ENCODE measurements around the gene KIF3C. TPM values are rescaled to one million over a fixed set of nuclear protein-coding genes. Genes with fewer than 3 reads are reported as not detected.

KIF3C gene
- total RNA-seq, 6 donors from 2014 or later: 2.4 to 15.7 (median 4.4) TPM

- Histone ChIP-seq H3K9me3 (no peaks in the 10 kb centered on the region), H3K4me3 (no peak overlapping the region), H3K4me1 (no peaks in the 10 kb centered on the region), H3K27me3 (no peaks in the 10 kb centered on the region), H3K36me3 (no peaks in the 10 kb centered on the region), H3K27ac (no peak overlapping the region)
- ATAC-seq (ENCODE audit: low FRiP score in 2 of 2): no peak
- TF ChIP-seq, protein P1, sequence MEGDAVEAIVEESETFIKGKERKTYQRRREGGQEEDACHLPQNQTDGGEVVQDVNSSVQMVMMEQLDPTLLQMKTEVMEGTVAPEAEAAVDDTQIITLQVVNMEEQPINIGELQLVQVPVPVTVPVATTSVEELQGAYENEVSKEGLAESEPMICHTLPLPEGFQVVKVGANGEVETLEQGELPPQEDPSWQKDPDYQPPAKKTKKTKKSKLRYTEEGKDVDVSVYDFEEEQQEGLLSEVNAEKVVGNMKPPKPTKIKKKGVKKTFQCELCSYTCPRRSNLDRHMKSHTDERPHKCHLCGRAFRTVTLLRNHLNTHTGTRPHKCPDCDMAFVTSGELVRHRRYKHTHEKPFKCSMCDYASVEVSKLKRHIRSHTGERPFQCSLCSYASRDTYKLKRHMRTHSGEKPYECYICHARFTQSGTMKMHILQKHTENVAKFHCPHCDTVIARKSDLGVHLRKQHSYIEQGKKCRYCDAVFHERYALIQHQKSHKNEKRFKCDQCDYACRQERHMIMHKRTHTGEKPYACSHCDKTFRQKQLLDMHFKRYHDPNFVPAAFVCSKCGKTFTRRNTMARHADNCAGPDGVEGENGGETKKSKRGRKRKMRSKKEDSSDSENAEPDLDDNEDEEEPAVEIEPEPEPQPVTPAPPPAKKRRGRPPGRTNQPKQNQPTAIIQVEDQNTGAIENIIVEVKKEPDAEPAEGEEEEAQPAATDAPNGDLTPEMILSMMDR (IDR thresholded peaks at IDR 0.05): no peak
- no peak for TF ChIP-seq EP300 (IDR thresholded peaks at IDR 0.05)
- no peak for TF ChIP-seq POLR2AphosphoS5 (IDR thresholded peaks at IDR 0.05)
- TF ChIP-seq POLR2A (IDR thresholded peaks at IDR 0.05): no peak
- DNase-seq: peak in 1 of 2 donors; percentile 56
- WGBS, 2 donors: 90 to 93% methylated on average over 13 to 20 of the region's 21 CpGs
Measured at GRCh38 chr2:25954199-25954752, 28.0 kb downstream of the KIF3C start.

- no peaks in the 10 kb centered on the region for H3K36me3 ChIP-seq
- WGBS, 2 donors: 29 to 31% methylated on average over 10 to 11 of the region's 11 CpGs
- H3K27me3 ChIP-seq: no peaks in the 10 kb centered on the region
- peak; percentile 76 to 86 for DNase-seq
- no peaks in the 10 kb centered on the region for H3K4me1 ChIP-seq
- TF ChIP-seq, protein P1 (IDR thresholded peaks at IDR 0.05): peak; percentile 86 to 91 (median 90)
- TF ChIP-seq POLR2A (IDR thresholded peaks at IDR 0.05): no peak
- no peak overlapping the region for H3K27ac ChIP-seq
- H3K9me3 ChIP-seq: no peaks in the 10 kb centered on the region
- no peak overlapping the region for H3K4me3 ChIP-seq
- ATAC-seq (ENCODE audit: low FRiP score in 2 of 2): peak; percentile 92 to 95
Measured at GRCh38 chr2:25951071-25951547, 31.2 kb downstream of the KIF3C start.

- TF ChIP-seq, protein P1 (IDR thresholded peaks at IDR 0.05): no peak
- TF ChIP-seq EP300 (IDR thresholded peaks at IDR 0.05) (no peak), POLR2A (IDR thresholded peaks at IDR 0.05) (no peak), POLR2AphosphoS5 (IDR thresholded peaks at IDR 0.05) (no peak)
- Histone ChIP-seq H3K9me3 (no peaks in the 10 kb centered on the region), H3K27ac (no peak overlapping the region), H3K36me3 (no peaks in the 10 kb centered on the region), H3K4me1 (no peaks in the 10 kb centered on the region), H3K27me3 (no peaks in the 10 kb centered on the region), H3K4me3 (no peak overlapping the region)
- DNase-seq: no peak
- 75 to 83% methylated on average over 2 of the region's 2 CpGs for WGBS, 2 donors
- no peak for ATAC-seq (ENCODE audit: low FRiP score in 2 of 2)
Measured at GRCh38 chr2:25948437-25948836, 33.9 kb downstream of the KIF3C start.

DNA sequence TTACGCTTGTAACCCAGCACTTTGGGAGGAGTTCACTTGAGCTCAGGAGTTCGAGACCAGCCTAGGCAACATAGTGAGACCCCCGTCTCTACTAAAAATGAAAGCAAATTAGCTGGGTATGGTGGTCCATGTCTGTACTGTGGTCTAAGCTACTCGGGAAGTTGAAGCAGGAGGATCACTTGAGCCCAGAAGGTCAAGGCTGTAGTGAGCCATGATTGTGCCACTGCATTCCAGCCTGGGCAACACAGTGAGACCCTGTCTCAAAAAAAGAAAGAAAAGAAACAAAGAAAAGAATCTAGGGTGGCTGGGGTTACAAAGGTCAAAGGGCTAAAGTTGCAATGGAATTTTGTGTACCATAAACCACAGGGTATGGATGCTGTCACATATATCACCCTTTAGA, 41.3 kb downstream of the KIF3C start:
- Histone ChIP-seq H3K4me3 (no peak overlapping the region), H3K27ac (no peak overlapping the region), H3K4me1 (no peaks in the 10 kb centered on the region), H3K36me3 (no peaks in the 10 kb centered on the region), H3K9me3 (no peaks in the 10 kb centered on the region), H3K27me3 (no peaks in the 10 kb centered on the region)
- no peak for DNase-seq
- no peak for ATAC-seq (ENCODE audit: low FRiP score in 2 of 2)
- WGBS, 2 donors: 90 to 93% methylated on average over 2 to 4 of the region's 4 CpGs
- TF ChIP-seq, protein P1 (IDR thresholded peaks at IDR 0.05): no peak
- TF ChIP-seq EP300 (IDR thresholded peaks at IDR 0.05) (no peak), POLR2A (IDR thresholded peaks at IDR 0.05) (no peak), POLR2AphosphoS5 (IDR thresholded peaks at IDR 0.05) (no peak)

GRCh38 chr2:25939257-25939668, 43.0 kb downstream of the KIF3C start:
- no peak for DNase-seq
- Histone ChIP-seq H3K9me3 (no peaks in the 10 kb centered on the region), H3K4me1 (no peaks in the 10 kb centered on the region), H3K36me3 (no peaks in the 10 kb centered on the region), H3K27ac (no peak overlapping the region), H3K4me3 (no peak overlapping the region), H3K27me3 (no peaks in the 10 kb centered on the region)
- ATAC-seq (ENCODE audit: low FRiP score in 2 of 2): no peak
- WGBS, 2 donors: 71 to 82% methylated on average over 8 of the region's 8 CpGs
- no peak for TF ChIP-seq POLR2AphosphoS5 (IDR thresholded peaks at IDR 0.05)
- TF ChIP-seq POLR2A (IDR thresholded peaks at IDR 0.05): no peak
- TF ChIP-seq EP300 (IDR thresholded peaks at IDR 0.05): no peak
- TF ChIP-seq, protein P1 (IDR thresholded peaks at IDR 0.05): no peak
